ENCODE measurements around the gene CNTN1. TPM values are rescaled to one million over a fixed set of nuclear protein-coding genes. Genes with fewer than 3 reads are reported as not detected.

The CNTN1 gene
- total RNA-seq, 3 donors from 2014 or later (not counting 1 experiment from before 2014, with no cell fraction given): not detected

- peaks cover 11% of the 10 kb centered on the region for H3K36me3 Mint-ChIP-seq
- Histone ChIP-seq H3K36me3 (ENCODE audit: control insufficient read depth, insufficient read depth, low read length) (no peaks in the 10 kb centered on the region), H3K27me3 (ENCODE audit: control insufficient read depth, insufficient read depth, low read length) (no peaks in the 10 kb centered on the region), H3K4me1 (ENCODE audit: control insufficient read depth, insufficient read depth, low read length) (no peaks in the 10 kb centered on the region), H3K27ac (ENCODE audit: low read length) (no peak overlapping the region), H3K9me3 (ENCODE audit: control insufficient read depth, insufficient read depth, low read length) (no peaks in the 10 kb centered on the region), H3K4me3 (ENCODE audit: low read length) (no peak overlapping the region)
- intact Hi-C loops (cut with micrococcal nuclease): no loop called here
- no peak overlapping the region for H3K4me3 Mint-ChIP-seq
- H3K4me1 Mint-ChIP-seq: no peaks in the 10 kb centered on the region
- no peaks in the 10 kb centered on the region for H3K27me3 Mint-ChIP-seq (ENCODE audit: low read depth in 2 of 2)
- WGBS (ENCODE audit: insufficient coverage): no CpG with 5 or more reads among the region's 1 CpG
- DNase-seq (no peak), ATAC-seq (no peak)
- no peak overlapping the region for H3K27ac Mint-ChIP-seq
- peaks cover 16 to 20% of the 10 kb centered on the region in 2 donors for H3K9me3 Mint-ChIP-seq
- no peak for TF ChIP-seq CTCF (IDR thresholded peaks at IDR 0.05)
Measured at GRCh38 chr12:41092115-41092514, 399.9 kb downstream of the CNTN1 start.

- no peak overlapping the region for H3K27ac Mint-ChIP-seq
- intact Hi-C loops (cut with micrococcal nuclease): no loop called here
Measured at GRCh38 chr12:41096797-41097196, 404.6 kb downstream of the CNTN1 start.

GRCh38 chr12:41100572-41100971 is 408.3 kb downstream of the CNTN1 start:
- no peaks in the 10 kb centered on the region for H3K36me3 ChIP-seq (ENCODE audit: control insufficient read depth, insufficient read depth, low read length)
- Mint-ChIP-seq H3K36me3 (peaks cover 3% of the 10 kb centered on the region), H3K4me3 (no peak overlapping the region), H3K27ac (no peak overlapping the region), H3K4me1 (no peaks in the 10 kb centered on the region), H3K27me3 (ENCODE audit: low read depth in 2 of 2) (no peaks in the 10 kb centered on the region), H3K9me3 (peaks cover 6 to 7% of the 10 kb centered on the region in 2 donors)
- no peak overlapping the region for H3K27ac ChIP-seq (ENCODE audit: low read length)
- WGBS (ENCODE audit: insufficient coverage): no CpG with 5 or more reads among the region's 1 CpG
- no peaks in the 10 kb centered on the region for H3K9me3 ChIP-seq (ENCODE audit: control insufficient read depth, insufficient read depth, low read length)
- no peak overlapping the region for H3K4me3 ChIP-seq (ENCODE audit: low read length)
- ATAC-seq (no peak), DNase-seq (no peak)
- no peak for TF ChIP-seq CTCF (IDR thresholded peaks at IDR 0.05)
- H3K27me3 ChIP-seq (ENCODE audit: control insufficient read depth, insufficient read depth, low read length): no peaks in the 10 kb centered on the region
- H3K4me1 ChIP-seq (ENCODE audit: control insufficient read depth, insufficient read depth, low read length): no peaks in the 10 kb centered on the region
- intact Hi-C loops (cut with micrococcal nuclease): no loop called here

More at GRCh38 chr12:41096797-41097196, 404.6 kb downstream of the CNTN1 start:
- Mint-ChIP-seq H3K4me3 (no peak overlapping the region), H3K27me3 (ENCODE audit: low read depth in 2 of 2) (no peaks in the 10 kb centered on the region), H3K4me1 (no peaks in the 10 kb centered on the region), H3K36me3 (peaks cover 11% of the 10 kb centered on the region), H3K9me3 (peaks cover 13 to 16% of the 10 kb centered on the region in 2 donors)
- DNase-seq (no peak), ATAC-seq (no peak)
- Histone ChIP-seq H3K27me3 (ENCODE audit: control insufficient read depth, insufficient read depth, low read length) (no peaks in the 10 kb centered on the region), H3K9me3 (ENCODE audit: control insufficient read depth, insufficient read depth, low read length) (no peaks in the 10 kb centered on the region), H3K27ac (ENCODE audit: low read length) (no peak overlapping the region), H3K36me3 (ENCODE audit: control insufficient read depth, insufficient read depth, low read length) (no peaks in the 10 kb centered on the region), H3K4me1 (ENCODE audit: control insufficient read depth, insufficient read depth, low read length) (no peaks in the 10 kb centered on the region), H3K4me3 (ENCODE audit: low read length) (no peak overlapping the region)
- no peak for TF ChIP-seq CTCF (IDR thresholded peaks at IDR 0.05)
- no CpG with 5 or more reads among the region's 1 CpG for WGBS (ENCODE audit: insufficient coverage)

GRCh38 chr12:41101806-41102205 is 409.6 kb downstream of the CNTN1 start:
- Mint-ChIP-seq H3K36me3 (no peaks in the 10 kb centered on the region), H3K27ac (no peak overlapping the region)

More at GRCh38 chr12:41101806-41102205, 409.6 kb downstream of the CNTN1 start:
- H3K9me3 ChIP-seq (ENCODE audit: control insufficient read depth, insufficient read depth, low read length): no peaks in the 10 kb centered on the region
- no peaks in the 10 kb centered on the region for H3K27me3 ChIP-seq (ENCODE audit: control insufficient read depth, insufficient read depth, low read length)
- no peak overlapping the region for H3K4me3 ChIP-seq (ENCODE audit: low read length)
- no peak for TF ChIP-seq CTCF (IDR thresholded peaks at IDR 0.05)
- DNase-seq (no peak), ATAC-seq (no peak)
- Mint-ChIP-seq H3K4me1 (no peaks in the 10 kb centered on the region), H3K9me3 (peaks cover 8 to 9% of the 10 kb centered on the region in 2 donors), H3K27me3 (ENCODE audit: low read depth in 2 of 2) (no peaks in the 10 kb centered on the region), H3K4me3 (no peak overlapping the region)
- H3K27ac ChIP-seq (ENCODE audit: low read length): no peak overlapping the region
- no peaks in the 10 kb centered on the region for H3K36me3 ChIP-seq (ENCODE audit: control insufficient read depth, insufficient read depth, low read length)
- H3K4me1 ChIP-seq (ENCODE audit: control insufficient read depth, insufficient read depth, low read length): no peaks in the 10 kb centered on the region
- intact Hi-C loops (cut with micrococcal nuclease): no loop called here
